NB4 (cell line): Measurements from ENCODE around the gene RUSC1.
A peak's percentile ranks its signal among the peaks of the same experiment; 100 is the strongest.

Experiments
- DNase-seq: peaks from one replicate; pipeline ENCODE4 v3.0.0; 2010; ENCODE audit warnings: low read depth
- H3K4me3 ChIP-seq: one replicate; pipeline ENCODE4 v1.5.1; 2011; ENCODE audit warnings: mild to moderate bottlenecking, low read depth, low read length, moderate library complexity
- MYC ChIP-seq: IDR thresholded peaks from 2 replicates; pipeline ENCODE4 v1.6.1; 2011; ENCODE audit warnings: low read depth, low read length
- POLR2A ChIP-seq: IDR thresholded peaks from 2 replicates; pipeline ENCODE4 v1.6.1; 2011; ENCODE audit warnings: mild to moderate bottlenecking; ENCODE audit not compliant: insufficient read length; ENCODE audit errors: extremely low read depth
- TF ChIP-seq, protein P1 (sequence below): IDR thresholded peaks from 2 replicates; pipeline ENCODE4 v1.6.1; 2011; ENCODE audit warnings: low read depth, low read length
- TF ChIP-seq, protein P2 (sequence below): IDR thresholded peaks from one replicate; pipeline ENCODE4 v1.5.1; 2012; ENCODE audit warnings: low read depth, low read length

Gene RUSC1

DNA sequence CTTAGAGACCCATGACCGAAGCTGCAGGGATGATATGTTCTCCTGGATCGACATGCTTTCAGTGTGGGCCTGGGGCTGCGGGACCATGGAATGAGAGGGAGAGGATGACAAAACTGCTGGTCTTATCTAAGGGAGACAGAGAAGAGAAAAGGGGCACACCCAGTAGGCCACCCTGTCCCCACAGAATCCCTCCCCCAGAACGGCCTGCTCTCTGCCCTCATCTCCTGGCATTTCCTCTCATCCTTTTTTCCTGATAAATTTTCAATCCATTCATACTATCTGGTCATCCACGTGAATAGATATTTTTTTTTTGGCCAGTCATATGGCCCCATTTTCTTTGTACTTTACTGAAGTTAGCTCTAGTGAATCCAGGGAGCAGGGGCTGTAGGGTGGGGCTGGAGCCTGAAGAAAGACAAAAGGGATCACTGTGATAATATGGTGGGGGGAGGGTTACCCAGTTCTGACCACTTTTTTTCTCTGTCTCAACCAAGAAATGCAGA is 19.3 kb upstream of the RUSC1 start, which contains the start of gene PKLR:
TSS of gene PKLR (minus strand) at position 97 of the 500 bp plus-strand sequence. CDS start at position 54, 43 bp downstream.
- no peak for DNase-seq
- no peak within 1 kb of the TSS for H3K4me3 ChIP-seq
- no peak for TF ChIP-seq POLR2A
- no peak for TF ChIP-seq MYC
- TF ChIP-seq, protein P1, sequence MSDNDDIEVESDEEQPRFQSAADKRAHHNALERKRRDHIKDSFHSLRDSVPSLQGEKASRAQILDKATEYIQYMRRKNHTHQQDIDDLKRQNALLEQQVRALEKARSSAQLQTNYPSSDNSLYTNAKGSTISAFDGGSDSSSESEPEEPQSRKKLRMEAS: no peak
- TF ChIP-seq, protein P2, sequence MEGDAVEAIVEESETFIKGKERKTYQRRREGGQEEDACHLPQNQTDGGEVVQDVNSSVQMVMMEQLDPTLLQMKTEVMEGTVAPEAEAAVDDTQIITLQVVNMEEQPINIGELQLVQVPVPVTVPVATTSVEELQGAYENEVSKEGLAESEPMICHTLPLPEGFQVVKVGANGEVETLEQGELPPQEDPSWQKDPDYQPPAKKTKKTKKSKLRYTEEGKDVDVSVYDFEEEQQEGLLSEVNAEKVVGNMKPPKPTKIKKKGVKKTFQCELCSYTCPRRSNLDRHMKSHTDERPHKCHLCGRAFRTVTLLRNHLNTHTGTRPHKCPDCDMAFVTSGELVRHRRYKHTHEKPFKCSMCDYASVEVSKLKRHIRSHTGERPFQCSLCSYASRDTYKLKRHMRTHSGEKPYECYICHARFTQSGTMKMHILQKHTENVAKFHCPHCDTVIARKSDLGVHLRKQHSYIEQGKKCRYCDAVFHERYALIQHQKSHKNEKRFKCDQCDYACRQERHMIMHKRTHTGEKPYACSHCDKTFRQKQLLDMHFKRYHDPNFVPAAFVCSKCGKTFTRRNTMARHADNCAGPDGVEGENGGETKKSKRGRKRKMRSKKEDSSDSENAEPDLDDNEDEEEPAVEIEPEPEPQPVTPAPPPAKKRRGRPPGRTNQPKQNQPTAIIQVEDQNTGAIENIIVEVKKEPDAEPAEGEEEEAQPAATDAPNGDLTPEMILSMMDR: no peak

DNA sequence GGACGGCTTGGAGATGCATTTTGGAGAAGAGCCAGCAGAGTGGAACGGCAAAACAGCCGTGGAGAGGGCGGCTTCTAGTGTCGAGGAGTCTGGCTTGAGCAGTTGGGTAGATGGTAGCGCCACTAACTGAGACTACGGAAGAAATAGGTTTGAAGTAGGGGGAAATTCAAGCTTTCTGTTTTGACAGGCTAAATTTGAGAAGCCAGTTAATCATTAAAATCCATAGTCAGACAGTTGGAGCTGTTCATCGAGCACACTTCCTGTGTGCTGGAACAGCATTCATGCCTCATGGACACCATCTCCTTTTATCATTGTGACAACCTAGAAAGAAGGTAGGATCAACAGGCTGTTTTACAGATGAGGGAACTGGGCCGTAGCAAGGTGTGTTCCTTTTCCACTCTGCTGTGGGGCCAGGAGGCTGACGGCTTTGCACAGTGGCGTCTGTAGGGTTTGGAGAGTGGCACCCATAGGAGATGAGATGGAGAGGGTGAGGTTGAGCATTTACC is 16.1 kb upstream of the RUSC1 start:
- TF ChIP-seq, protein P1: no peak
- H3K4me3 ChIP-seq: no peak overlapping the region
- no peak for DNase-seq

DNA sequence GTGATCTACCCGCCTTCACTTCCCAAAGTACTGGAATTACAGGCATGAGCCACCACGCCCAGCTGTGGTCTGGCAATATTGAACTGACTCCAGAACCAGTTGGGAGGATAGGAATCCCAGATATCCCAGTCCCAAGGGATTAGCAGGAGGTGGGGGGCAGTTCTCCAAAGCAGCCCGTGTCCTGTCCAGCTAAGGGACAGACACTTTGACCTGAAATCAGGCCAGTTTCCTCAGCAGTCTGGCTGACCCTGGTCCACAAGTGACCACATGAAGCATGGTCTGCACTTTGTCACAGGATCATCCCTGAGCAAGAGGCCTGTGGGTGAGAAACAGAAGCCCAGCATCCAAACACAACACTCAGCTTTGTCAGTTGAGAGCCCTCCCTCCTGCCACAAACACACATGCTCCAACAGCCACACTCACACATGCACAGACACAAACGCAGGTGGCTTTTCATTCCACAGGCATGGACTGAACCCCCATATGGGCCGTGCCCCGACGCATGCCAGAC is 14.8 kb upstream of the RUSC1 start:
- DNase-seq: no peak
- TF ChIP-seq POLR2A (no peak), MYC (no peak)
- TF ChIP-seq, protein P2: no peak
- TF ChIP-seq, protein P1: no peak
- H3K4me3 ChIP-seq: no peak overlapping the region

DNA sequence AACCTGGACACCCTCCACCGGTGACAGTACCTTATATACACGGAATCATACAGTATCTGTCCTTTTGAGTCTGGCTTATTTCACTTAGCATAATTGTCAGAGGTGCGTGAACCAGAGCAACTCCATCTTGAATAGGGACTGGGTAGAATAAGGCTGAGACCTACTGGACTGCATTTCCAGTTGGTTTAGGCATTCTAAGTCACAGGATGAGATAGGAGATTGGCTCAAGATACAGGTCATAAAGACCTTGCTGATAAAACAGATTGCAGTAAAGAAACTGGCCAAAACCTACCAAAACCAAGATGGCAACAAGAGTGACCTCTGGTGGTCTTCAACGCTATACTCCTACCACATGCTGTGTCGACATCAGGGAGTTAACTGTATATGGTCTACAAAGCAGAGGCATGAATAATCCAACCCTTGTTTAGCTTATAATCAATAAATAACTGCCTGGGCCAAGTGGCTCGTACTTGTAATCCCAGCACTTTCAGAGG is 13.4 kb upstream of the RUSC1 start:
- TF ChIP-seq, protein P1: peak; percentile 59
- TF ChIP-seq, protein P2: peak; percentile 32
- TF ChIP-seq MYC: no peak
- no peak overlapping the region for H3K4me3 ChIP-seq
- peak; percentile 83 for DNase-seq

DNA sequence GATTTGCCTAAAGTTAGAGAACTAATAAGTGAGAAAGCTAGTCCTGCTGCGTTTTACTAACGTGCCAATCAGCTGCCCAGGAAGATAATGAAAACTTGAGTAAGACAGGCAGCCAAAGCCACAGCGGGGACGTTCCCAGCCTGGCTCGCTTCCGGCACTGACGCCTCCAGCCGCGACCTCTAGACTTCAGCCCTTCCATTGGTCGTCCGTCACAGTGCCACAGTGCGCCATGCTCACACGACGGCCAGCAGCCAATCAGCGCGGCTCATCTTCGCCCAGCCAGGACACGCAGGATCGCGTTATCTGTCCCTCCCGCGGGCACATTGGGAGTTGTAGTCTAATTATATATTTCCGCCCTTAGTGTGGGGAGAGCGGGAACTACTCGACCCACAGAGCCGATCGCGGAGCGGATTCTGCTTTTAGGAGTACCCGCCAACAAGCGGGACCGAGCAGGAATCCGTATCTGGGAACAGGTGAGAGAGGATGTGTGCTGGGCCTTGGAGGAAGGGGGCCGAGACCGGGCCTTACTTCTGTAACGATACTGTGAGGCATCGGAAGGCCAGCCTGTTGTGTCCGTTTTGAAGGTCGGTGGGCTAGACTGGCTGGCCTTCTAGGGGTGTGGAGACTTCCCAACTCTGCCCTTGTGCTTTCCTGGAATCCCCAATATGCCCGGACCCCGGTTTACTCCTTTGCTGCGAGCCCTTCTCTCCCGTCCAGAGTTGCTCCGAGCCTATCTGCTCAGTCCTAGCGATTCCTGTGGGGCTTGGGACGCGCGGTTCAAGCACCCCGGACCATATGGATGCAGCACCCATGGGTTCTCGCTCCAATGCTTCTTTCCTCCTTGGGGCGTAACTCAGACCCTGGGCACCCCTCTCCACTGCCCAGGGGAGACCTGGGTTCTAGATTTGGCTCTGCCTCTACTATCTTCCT is 11.9 kb upstream of the RUSC1 start, which contains the start of gene FDPS:
TSS of gene FDPS (plus strand) at position 374 of the 930 bp plus-strand sequence. CDS start 924 bp downstream, outside the sequence.
- peak; percentile 99 for DNase-seq
- H3K4me3 ChIP-seq: peak within 1 kb of the TSS; percentile 99
- TF ChIP-seq, protein P1: peak; percentile 42; the same call in 1 of the 2 replicates
- TF ChIP-seq, protein P2: no peak
- TF ChIP-seq POLR2A: peak; percentile 69
- TF ChIP-seq MYC: no peak; the same call in 1 of the 2 replicates
